H1 (cell line): ENCODE data around the gene JMJD7. TPM values are rescaled to one million over a fixed set of nuclear protein-coding genes. Genes with fewer than 3 reads are reported as not detected.

Experiments
- SAP30 ChIP-seq: fragments of 300-600 bp; sonication (generic); IDR thresholded peaks from 2 replicates; pipeline ENCODE4 v1.7.1; 2012; ENCODE audit warnings: low read length, moderate library complexity, mild to moderate bottlenecking, inconsistent platforms; ENCODE audit not compliant: insufficient read depth, insufficient replicate concordance
- polyA plus RNA-seq, 7 experiments: library from polyadenylated mRNA; depleted of rRNA in 3 of 7; stranded (reverse) in 5 of 7; unstranded in 2 of 7; fragments of >200 nt in 5 of 7; fragments of 200-250 nt in 2 of 7; gene quantifications; 1 replicate in 5 of 7; 2 replicates in 1 of 7; 4 replicates in 1 of 7; pipeline versions ENCODE4 v1.2.1 to v1.2.3, GENCODE V29; 2011 to 2013; ENCODE audit warnings: missing spikeins in 2 of 7, mixed read lengths in 2 of 7
- total RNA-seq: library from RNA; stranded (reverse); fragmentation: NEBNext Ultra II Directional; extraction: Animal tissue kit (Norgen Biotek cat#: 25700); gene quantifications from 2 replicates; pipeline ENCODE4 v1.2.1, GENCODE V29; 2021
- TF ChIP-seq, protein P1 (sequence below), 3 experiments: IDR thresholded peaks; 1 replicate in 2 of 3; 2 replicates in 1 of 3; pipeline versions ENCODE4 v1.5.1 to v1.6.1; 2011; ENCODE audit warnings: low read length in 3 of 3, mild to moderate bottlenecking in 3 of 3, inconsistent platforms in 2 of 3, low read depth in 1 of 3, moderate library complexity in 1 of 3; ENCODE audit not compliant: insufficient read depth in 1 of 3; ENCODE audit errors: control extremely low read depth in 1 of 3

Gene JMJD7
- total and polyA plus RNA-seq, 2 of the 8 experiments (the other 6 are each of a cell fraction or from before 2014, with no cell fraction given), result 15.0 to 20.0 TPM

DNA sequence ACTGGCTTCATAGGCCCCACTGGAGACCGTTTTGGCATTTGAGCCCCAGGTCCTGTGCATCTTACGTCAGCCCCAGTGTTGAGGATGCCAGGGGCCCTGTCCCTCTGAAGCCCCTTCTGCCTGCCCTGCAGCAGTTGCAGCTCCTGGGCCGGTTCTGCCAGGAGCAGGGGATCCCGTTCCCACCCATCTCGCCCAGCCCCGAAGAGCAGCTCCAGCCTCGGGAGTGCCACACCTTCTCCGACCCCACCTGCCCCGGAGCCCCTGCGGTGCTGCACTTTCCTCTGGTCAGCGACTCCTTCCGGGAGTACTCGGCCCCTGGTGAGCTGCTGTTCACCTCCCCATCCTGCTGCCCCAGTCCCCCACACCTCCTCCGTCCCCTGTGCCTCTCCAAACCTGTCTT lies 19.3 kb downstream of the JMJD7 start (continued):
- TF ChIP-seq SAP30, result no peak
- TF ChIP-seq, protein P1, sequence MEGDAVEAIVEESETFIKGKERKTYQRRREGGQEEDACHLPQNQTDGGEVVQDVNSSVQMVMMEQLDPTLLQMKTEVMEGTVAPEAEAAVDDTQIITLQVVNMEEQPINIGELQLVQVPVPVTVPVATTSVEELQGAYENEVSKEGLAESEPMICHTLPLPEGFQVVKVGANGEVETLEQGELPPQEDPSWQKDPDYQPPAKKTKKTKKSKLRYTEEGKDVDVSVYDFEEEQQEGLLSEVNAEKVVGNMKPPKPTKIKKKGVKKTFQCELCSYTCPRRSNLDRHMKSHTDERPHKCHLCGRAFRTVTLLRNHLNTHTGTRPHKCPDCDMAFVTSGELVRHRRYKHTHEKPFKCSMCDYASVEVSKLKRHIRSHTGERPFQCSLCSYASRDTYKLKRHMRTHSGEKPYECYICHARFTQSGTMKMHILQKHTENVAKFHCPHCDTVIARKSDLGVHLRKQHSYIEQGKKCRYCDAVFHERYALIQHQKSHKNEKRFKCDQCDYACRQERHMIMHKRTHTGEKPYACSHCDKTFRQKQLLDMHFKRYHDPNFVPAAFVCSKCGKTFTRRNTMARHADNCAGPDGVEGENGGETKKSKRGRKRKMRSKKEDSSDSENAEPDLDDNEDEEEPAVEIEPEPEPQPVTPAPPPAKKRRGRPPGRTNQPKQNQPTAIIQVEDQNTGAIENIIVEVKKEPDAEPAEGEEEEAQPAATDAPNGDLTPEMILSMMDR (IDR thresholded peaks at IDR 0.05; ENCODE audit: control extremely low read depth in 1 of 3, insufficient read depth in 1 of 3, low read depth in 1 of 3, low read length in 3 of 3), result no peak
